ENCODE data around the gene ZNF436.
"Not testable (repeated sequence)": the region's sequence is repeated elsewhere in the genome, so short reads cannot be mapped to it uniquely, and the experiment has no call there.

Gene ZNF436

DNA sequence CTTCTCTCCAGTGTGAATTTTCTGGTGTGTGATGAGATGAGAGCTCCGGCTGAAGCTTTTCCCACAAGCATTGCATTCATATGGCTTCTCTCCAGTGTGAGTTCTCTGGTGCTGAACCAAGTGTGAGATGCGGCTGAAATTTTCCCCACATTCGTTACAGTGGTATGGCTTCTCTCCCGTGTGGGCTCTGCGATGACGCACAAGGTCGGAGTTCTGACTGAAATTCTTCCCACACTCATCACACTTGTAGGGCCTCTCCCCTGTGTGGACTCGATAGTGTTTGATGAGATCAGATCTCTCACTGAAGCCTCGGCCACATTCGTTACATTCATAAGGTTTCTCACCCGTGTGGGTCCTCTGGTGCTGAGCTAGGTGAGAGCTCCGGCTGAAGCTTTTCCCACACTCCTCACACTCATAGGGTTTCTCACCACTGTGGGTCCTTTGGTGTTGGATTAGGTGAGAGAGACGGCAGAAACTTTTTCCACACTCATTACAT lies 7.4 kb downstream of the ZNF436 start:
- no peak for DNase-seq

GRCh38 chr1:23358310-23358875 lies 11.2 kb downstream of the ZNF436 start:
- DNase-seq: no peak

DNA sequence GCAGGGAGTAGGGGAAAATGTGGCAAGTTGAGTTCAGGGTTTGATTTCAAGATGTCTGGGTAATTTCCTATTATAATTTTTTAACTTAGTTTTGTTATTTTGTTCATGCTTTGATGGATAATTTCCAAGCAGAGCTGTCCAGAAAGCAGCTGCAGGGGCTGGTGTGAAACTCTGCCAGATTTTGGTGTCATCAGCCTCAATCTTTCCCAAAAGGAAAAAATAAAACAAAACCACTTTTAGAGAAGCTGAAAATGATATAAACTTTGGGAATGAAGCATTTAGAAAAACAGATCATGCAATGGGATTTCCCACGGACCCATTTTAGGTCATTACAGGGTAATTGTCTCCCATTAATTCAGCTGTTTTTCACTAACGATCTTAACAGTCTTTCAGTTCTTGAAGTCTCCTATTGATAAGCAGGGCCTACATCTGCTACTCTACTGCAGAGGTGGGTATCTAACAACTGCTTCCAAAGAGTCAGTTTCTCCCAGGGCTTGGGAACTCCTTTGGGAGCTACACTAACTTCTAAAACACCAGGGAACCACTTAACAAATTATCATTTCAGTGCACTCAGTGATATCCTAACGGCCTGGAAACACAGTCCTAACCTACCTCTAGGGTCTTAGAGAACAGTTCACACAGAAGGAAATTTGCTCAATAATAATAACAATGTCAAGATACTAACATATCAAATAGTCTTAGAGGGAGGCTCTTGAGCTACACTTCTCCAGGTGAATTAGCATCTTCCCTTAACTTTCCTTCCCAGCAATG lies 12.3 kb downstream of the ZNF436 start:
- no peak for DNase-seq

- no peak for DNase-seq
Measured at GRCh38 chr1:23356471-23357137, 13.0 kb downstream of the ZNF436 start.

DNA sequence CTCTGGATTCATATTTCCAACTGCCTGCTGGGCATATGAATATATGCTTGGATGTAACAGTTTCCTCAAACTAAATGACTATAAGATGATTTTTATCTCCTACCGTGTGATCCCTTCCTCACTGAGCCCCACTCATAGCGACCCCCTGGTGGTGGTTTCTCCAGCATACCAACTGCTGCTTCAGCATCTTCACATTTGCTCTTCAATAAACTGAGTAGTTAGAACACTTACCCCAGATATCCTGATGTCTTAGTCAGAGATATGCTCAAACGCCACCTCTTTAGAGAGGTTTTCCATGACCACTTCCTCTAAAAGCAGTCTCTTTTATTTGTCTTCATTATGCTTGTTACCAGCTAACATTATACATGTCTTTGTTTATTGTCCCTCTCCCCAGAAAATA lies 15.4 kb downstream of the ZNF436 start:
- DNase-seq: no peak

GRCh38 chr1:23352096-23352695 lies 17.4 kb downstream of the ZNF436 start:
- no peak for DNase-seq

DNA sequence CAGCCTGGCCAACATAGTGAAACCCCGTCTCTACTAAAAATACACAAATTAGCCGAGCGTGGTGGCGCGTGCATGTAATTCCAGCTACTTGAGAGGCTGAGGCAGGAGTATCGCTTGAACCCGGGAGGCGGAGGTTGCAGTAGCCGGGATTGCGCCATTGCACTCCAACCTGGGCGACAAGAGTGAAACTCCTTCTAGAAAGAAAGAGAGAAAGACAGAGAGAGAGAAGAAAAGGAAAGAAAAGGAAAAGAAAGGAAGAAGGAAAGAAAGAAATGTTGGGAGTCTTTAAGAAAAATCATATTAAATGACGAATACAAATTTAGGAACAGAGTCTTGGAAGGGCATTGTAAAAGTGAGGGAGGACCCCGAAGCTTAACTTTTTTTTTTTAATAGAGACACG lies 23.7 kb downstream of the ZNF436 start:
- DNase-seq: no peak

DNA sequence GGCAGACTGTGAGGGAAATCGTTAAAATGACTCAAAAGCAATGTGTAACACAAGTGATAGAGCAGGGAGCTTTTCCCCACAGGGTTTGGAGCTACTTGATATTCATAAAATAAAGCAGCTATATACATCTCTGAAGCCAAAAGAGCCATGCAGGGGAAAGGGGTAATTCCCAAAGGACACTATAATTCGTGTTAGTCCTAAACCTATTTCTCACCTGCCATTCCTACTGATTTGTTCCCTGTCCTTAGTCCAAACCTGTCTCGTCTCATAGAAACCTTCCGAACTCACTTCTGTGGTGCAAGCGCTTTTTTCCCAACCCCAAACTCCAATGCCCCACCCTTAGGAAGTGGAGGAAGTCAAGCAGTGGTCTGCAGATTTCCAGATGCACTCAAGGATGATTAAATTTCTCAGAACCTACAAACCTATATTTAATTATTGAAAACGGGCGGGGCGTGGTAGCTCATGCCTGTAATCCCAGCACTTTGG lies 24.6 kb downstream of the ZNF436 start:
- DNase-seq: no peak

- DNase-seq: peak; percentile 100
Measured at GRCh38 chr1:23344111-23344986, 25.3 kb downstream of the ZNF436 start, which contains the start of gene HNRNPR. Gene HNRNPR, minus strand, starts transcription at chr1:23344284. Its CDS starts 3,276 bp downstream, at chr1:23341008.

DNA sequence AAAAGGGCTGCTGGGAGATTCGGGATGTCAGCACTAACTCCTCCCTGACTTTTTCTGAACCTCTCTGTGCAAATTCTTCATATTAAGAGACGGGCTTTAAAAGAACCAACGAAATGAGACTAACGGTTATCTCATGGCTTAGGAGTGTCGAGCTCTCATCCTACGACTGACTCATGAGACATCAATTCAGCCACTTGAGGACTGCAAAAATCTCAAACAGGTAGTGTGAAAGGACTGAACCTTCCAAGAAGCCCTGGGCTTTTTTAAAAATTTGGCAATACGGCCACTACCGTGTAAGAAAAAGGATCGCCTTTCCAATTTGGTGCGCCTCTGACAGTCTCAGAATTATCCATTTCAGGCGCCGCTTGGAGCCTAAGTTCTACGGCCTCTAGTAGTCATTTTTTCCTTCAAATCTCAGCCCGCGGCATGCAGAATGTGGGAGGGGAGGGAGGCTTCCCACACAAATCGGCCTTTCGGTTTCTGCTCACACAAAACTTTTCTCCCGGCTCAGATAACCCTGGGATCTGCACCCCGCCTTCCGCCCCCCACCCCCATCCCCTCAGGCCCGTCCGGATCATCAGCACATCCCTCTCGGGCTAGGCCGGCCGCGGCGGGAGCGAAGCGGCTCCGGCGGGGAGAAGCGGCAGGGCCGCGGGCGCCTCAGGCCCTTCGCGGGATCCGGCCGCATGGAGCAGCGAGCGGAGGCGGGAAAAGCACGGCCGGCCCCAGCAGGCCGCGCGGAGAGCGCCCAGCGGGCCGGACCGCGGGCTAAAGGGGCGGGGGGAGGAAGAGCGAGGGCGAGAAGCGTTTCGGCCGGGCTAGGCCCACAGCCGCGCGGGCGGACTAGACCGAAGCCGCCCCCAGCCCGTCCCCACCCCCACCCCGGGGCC lies 26.2 kb downstream of the ZNF436 start:
- DNase-seq: peak; percentile 56

- no peak for DNase-seq
Measured at GRCh38 chr1:23341931-23342692, 27.5 kb downstream of the ZNF436 start.

- DNase-seq: no peak
Measured at GRCh38 chr1:23339632-23340031, 30.0 kb downstream of the ZNF436 start.

GRCh38 chr1:23337869-23338268 lies 31.8 kb downstream of the ZNF436 start:
- no peak for DNase-seq

- DNase-seq: no peak
Measured at GRCh38 chr1:23331713-23332112, 37.9 kb downstream of the ZNF436 start.

GRCh38 chr1:23330846-23331245 lies 38.8 kb downstream of the ZNF436 start:
- no peak for DNase-seq

- DNase-seq: no peak
Measured at GRCh38 chr1:23325393-23325792, 44.2 kb downstream of the ZNF436 start.

- DNase-seq: no peak
Measured at GRCh38 chr1:23322770-23323169, 46.9 kb downstream of the ZNF436 start.

DNA sequence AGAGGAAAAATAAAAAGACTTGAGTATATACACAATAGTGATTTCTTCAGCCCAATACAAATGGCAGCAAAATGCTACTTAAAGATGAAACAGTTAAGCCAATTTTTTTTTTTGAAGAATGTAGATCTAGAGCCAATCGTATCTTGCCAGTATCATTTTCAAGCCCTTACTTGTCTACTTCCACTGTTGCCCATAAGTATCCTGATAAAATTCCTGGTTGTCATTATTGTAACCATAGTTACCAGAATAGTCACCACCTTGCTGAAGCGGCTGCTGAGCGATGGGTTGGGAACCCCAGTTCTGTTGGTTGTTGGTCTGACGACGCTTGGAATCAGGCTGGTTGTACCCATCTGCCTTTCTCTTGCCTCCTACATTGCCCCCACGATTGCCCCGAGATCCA lies 59.4 kb downstream of the ZNF436 start:
- not testable (repeated sequence) for DNase-seq
